GM12878 (cell line): ENCODE measurements around the gene SGSH. TPM values are rescaled to one million over a fixed set of nuclear protein-coding genes. Genes with fewer than 3 reads are reported as not detected.

ENCODE experiments used
- ATAC-seq: fragments of 200-7000 bp; cut with Tn5 transposase; 3 replicates; pipeline ENCODE4 v1.9.1; 2020; ENCODE audit warnings: mild to moderate bottlenecking, moderate library complexity
- BruUV-seq: library from RNA; stranded (reverse); fragments of 400-500 nt; replicated peaks from 2 replicates; lab custom pipeline; 2021; lab: Mats Ljungman, UMichigan
- CTCF ChIA-PET: fragments of 300-600 bp; sonication (Branson Sonifier 250); formaldehyde crosslinking; extraction: SDS; loops from one replicate; lab custom pipeline; 2021; ENCODE audit warnings: inconsistent platforms; lab: Yijun Ruan, JAX
- POLR2A ChIA-PET: fragments of 350-600 bp; formaldehyde crosslinking; extraction: SDS; loops from one replicate; lab custom pipeline; 2021; ENCODE audit warnings: inconsistent platforms; lab: Charles Lee
- RAD21 ChIA-PET: fragments of 300-600 bp; sonication (Branson Sonifier 250); formaldehyde crosslinking; loops from one replicate; lab custom pipeline; 2023; ENCODE audit warnings: antibody characterized with exemption; ENCODE audit not compliant: unreplicated experiment; lab: Charles Lee
- SMC1A ChIA-PET: fragments of 300-600 bp; sonication (Branson Sonifier 250); formaldehyde crosslinking; loops from one replicate; lab custom pipeline; 2023; ENCODE audit not compliant: unreplicated experiment, uncharacterized antibody; lab: Charles Lee
- DNase-seq: peaks from one replicate; pipeline ENCODE4 v3.0.0-alpha.2; 2011; ENCODE audit warnings: low read depth, low spot score
- FAIRE-seq: peaks from 3 replicates; lab custom pipeline; 2011; peaks lifted over from hg19 to GRCh38; lab: Jason Lieb, UNC
- H2AFZ ChIP-seq: 2 replicates; pipeline ENCODE4 v1.6.0; 2011; ENCODE audit warnings: low read depth, low read length, control low read depth; ENCODE audit not compliant: control insufficient read depth
- H3K27ac ChIP-seq: 2 replicates; pipeline ENCODE4 v1.5.1; 2011; ENCODE audit warnings: control low read depth; ENCODE audit not compliant: control insufficient read depth, insufficient read depth
- H3K27me3 ChIP-seq, 2 experiments: replicated peaks in 1 of 2; 2 replicates each; pipeline versions ENCODE4 v1.6.0 to v1.6.1; 2011; ENCODE audit warnings: low read length in 1 of 2; ENCODE audit not compliant: control insufficient read depth in 2 of 2, insufficient read depth in 2 of 2
- H3K36me3 ChIP-seq, 2 experiments: 2 replicates each; pipeline ENCODE4 v1.5.1; 2011; ENCODE audit warnings: low read length in 1 of 2; ENCODE audit not compliant: control insufficient read depth in 2 of 2, insufficient read depth in 2 of 2
- H3K4me1 ChIP-seq: 2 replicates; pipeline ENCODE4 v1.6.1; 2011; ENCODE audit warnings: mild to moderate bottlenecking, low read length, moderate library complexity, mixed read lengths; ENCODE audit not compliant: control insufficient read depth, insufficient read depth
- H3K4me2 ChIP-seq: 2 replicates; pipeline ENCODE4 v1.6.0; 2011; ENCODE audit warnings: control low read depth; ENCODE audit not compliant: control insufficient read depth, insufficient read depth
- H3K4me3 ChIP-seq: fragments of 200-600 bp; sonication (generic); 2 replicates; pipeline ENCODE4 v1.5.1; 2016
- H3K79me2 ChIP-seq: 2 replicates; pipeline ENCODE4 v1.6.0; 2011; ENCODE audit warnings: low read length; ENCODE audit not compliant: control insufficient read depth, insufficient read depth
- H3K9ac ChIP-seq: 2 replicates; pipeline ENCODE4 v1.8.0; 2011; ENCODE audit warnings: low read length, control low read depth, mixed read lengths; ENCODE audit not compliant: control insufficient read depth, insufficient read depth
- H3K9me3 ChIP-seq: replicated peaks from 3 replicates; pipeline ENCODE4 v1.5.1; 2011; ENCODE audit warnings: mild to moderate bottlenecking, low read length; ENCODE audit not compliant: control insufficient read depth, insufficient read depth
- H4K20me1 ChIP-seq: 2 replicates; pipeline ENCODE4 v1.6.0; 2011; ENCODE audit not compliant: control insufficient read depth, insufficient read depth
- CEBPZ ChIP-seq: fragments of 150-350 bp; IDR thresholded peaks from 2 replicates; pipeline ENCODE4 v1.6.1; 2016; ENCODE audit warnings: low read depth, low read length
- DPF2 ChIP-seq: fragments of 450-650 bp; IDR thresholded peaks from 2 replicates; pipeline ENCODE4 v1.6.1; 2017; ENCODE audit warnings: mild to moderate bottlenecking
- E4F1 ChIP-seq: fragments of 450-650 bp; IDR thresholded peaks from 2 replicates; pipeline ENCODE4 v1.6.1; 2018; ENCODE audit warnings: borderline replicate concordance, mild to moderate bottlenecking; ENCODE audit not compliant: partially characterized antibody
- KLF5 ChIP-seq: fragments of 450-650 bp; IDR thresholded peaks from 2 replicates; pipeline ENCODE4 v1.6.1; 2014; ENCODE audit warnings: mild to moderate bottlenecking; ENCODE audit not compliant: partially characterized antibody
- MTA3 ChIP-seq: IDR thresholded peaks from 2 replicates; pipeline ENCODE4 v1.6.1; 2012; ENCODE audit warnings: low read length, inconsistent platforms, borderline replicate concordance
- NFYB ChIP-seq: IDR thresholded peaks from 2 replicates; pipeline ENCODE4 v1.6.1; 2011; ENCODE audit warnings: low read depth, mild to moderate bottlenecking, low read length, improper control_type of control experiment, moderate library complexity; ENCODE audit not compliant: insufficient read depth
- PAX8 ChIP-seq: fragments of 450-650 bp; IDR thresholded peaks from 2 replicates; pipeline ENCODE4 v1.6.1; 2017; ENCODE audit warnings: mild to moderate bottlenecking, moderate library complexity
- POLR2A ChIP-seq: IDR thresholded peaks from 2 replicates; pipeline ENCODE4 v1.6.1; 2011; ENCODE audit warnings: low read depth, mild to moderate bottlenecking, low read length
- POLR2AphosphoS2 ChIP-seq: IDR thresholded peaks from 2 replicates; pipeline ENCODE4 v1.6.1; 2011; ENCODE audit warnings: low read depth, mild to moderate bottlenecking, low read length, improper control_type of control experiment, moderate library complexity
- RFX5 ChIP-seq: IDR thresholded peaks from 2 replicates; pipeline ENCODE4 v1.6.1; 2011; ENCODE audit warnings: low read depth, low read length, improper control_type of control experiment
- ZBTB40 ChIP-seq: fragments of 450-650 bp; IDR thresholded peaks from 2 replicates; pipeline ENCODE4 v1.6.1; 2016; ENCODE audit warnings: mild to moderate bottlenecking, moderate library complexity, borderline replicate concordance
- WGBS: methylation state at CpG from one replicate; pipeline ENCODE4 v1.1.6; 2016; ENCODE audit warnings: low lambda C conversion rate; ENCODE audit not compliant: insufficient replicate concordance, insufficient coverage; ENCODE audit errors: missing lambda C conversion rate; 5-methylcytosine and 5-hydroxymethylcytosine counted together
- in situ Hi-C: fragments of 300-500 bp; cut with MboI; formaldehyde crosslinking; loops from 9 replicates; pipeline ENCODE4 v1.14.3; 2018; ENCODE audit warnings: mixed read lengths
- intact Hi-C: fragments of 100-400 bp; cut with micrococcal nuclease; formaldehyde crosslinking; loops from one replicate; pipeline ENCODE4 v1.14.2; 2022; ENCODE audit not compliant: unreplicated experiment
- polyA plus RNA-seq, 11 experiments: library from polyadenylated mRNA; depleted of rRNA in 4 of 11; unstranded in 6 of 11; stranded (reverse) in 5 of 11; fragments of >200 nt; fragmentation: Nextera tagmentation in 4 of 11; fragmentation: Illumina TruSeq in 1 of 11; extraction: Ambion mirVana in 4 of 11; extraction: Trizol in 1 of 11; gene quantifications; 1 replicate in 1 of 11; 2 replicates in 10 of 11; pipeline versions ENCODE4 v1.2.1 to v1.2.3, GENCODE V29; 2011 to 2016; ENCODE audit warnings: inconsistent platforms in 2 of 11, missing spikeins in 2 of 11, low read depth in 1 of 11
- total RNA-seq, 4 experiments: library from RNA; depleted of rRNA in 3 of 4; stranded (reverse); fragments of >200 nt in 3 of 4; fragmentation: Illumina TruSeq in 1 of 4; extraction: Trizol in 1 of 4; gene quantifications; 2 replicates each; pipeline versions ENCODE4 v1.2.1 to v1.2.3, GENCODE V29; 2013 to 2021

The SGSH gene
- total and polyA plus RNA-seq, 10 of the 15 experiments (the other 5 are each of a cell fraction or from before 2014, with no cell fraction given) = 0.13 to 17.2 (median 6.0) TPM

- H3K9me3 ChIP-seq = peaks cover 2% of the 10 kb centered on the region; the same call in 1 of the 3 replicates
- ChIA-PET POLR2A (no interaction called here), CTCF (interaction anchor here (1.0 kb wide), 1 partner anchor 14 kb away, joined by 3 read pairs; no protein-coding TSS in a partner anchor)
- no peak overlapping the region for H3K9ac ChIP-seq
- ATAC-seq = no peak
- intact Hi-C loops = loop anchor here (10.0 kb wide), 2 partner anchors 137 to 167 kb away; no protein-coding TSS in a partner anchor
- TF ChIP-seq POLR2A (no peak), E4F1 (no peak), RFX5 (no peak), ZBTB40 (no peak), NFYB (no peak), DPF2 (no peak), POLR2AphosphoS2 (no peak), PAX8 (no peak), CEBPZ (no peak), KLF5 (no peak), MTA3 (no peak)
- TF ChIP-seq, all 136 proteins: peak for 0
- no peak overlapping the region for H3K27ac ChIP-seq
- ChIA-PET SMC1A (no interaction called here), RAD21 (interaction anchor here (1.4 kb wide), 1 partner anchor 97 kb away, joined by 3 read pairs; no protein-coding TSS in a partner anchor)
- H3K79me2 ChIP-seq = no peaks in the 10 kb centered on the region
- DNase-seq (no peak), FAIRE-seq (no peak)
- 83% methylated on average over 27 of the region's 27 CpGs for WGBS
- H3K36me3 ChIP-seq = no peaks in the 10 kb centered on the region
- no peaks in the 10 kb centered on the region for H4K20me1 ChIP-seq
- H3K4me1 ChIP-seq = no peaks in the 10 kb centered on the region
- no peak overlapping the region for H3K4me3 ChIP-seq
- in situ Hi-C loops = no loop called here
- no peaks in the 10 kb centered on the region for H3K27me3 ChIP-seq
- H2AFZ ChIP-seq = no peak overlapping the region
- H3K4me2 ChIP-seq = no peak overlapping the region
- no TSS peak for BruUV-seq
Measured at GRCh38 chr17:80198144-80198661, 21.9 kb downstream of the SGSH start.
